B cell (primary cell): Measurements from ENCODE around the gene APOD.

Experiments
- CTCF ChIP-seq: fragments of 200-600 bp; IDR thresholded peaks from one replicate; pipeline ENCODE4 v1.8.0; 2022; ENCODE audit warnings: antibody characterized with exemption, mild to moderate bottlenecking
- EZH2 ChIP-seq: IDR thresholded peaks from 2 replicates; pipeline ENCODE4 v1.6.1; 2012; ENCODE audit warnings: borderline replicate concordance, low read depth, mild to moderate bottlenecking, moderate library complexity, low read length; ENCODE audit not compliant: insufficient read depth, poor library complexity, severe bottlenecking

GRCh38 chr3:195548501-195548900 lies 35.2 kb downstream of the APOD start:
- TF ChIP-seq CTCF: no peak
- TF ChIP-seq EZH2: no peak
